Cardiac fibroblast (primary cell): ENCODE measurements around the gene PRAME.

Experiments
- DNase-seq, 2 donors: peaks; one replicate each; pipeline versions ENCODE4 v3.0.0 to v3.0.0-alpha.2; 2010; ENCODE audit warnings: low read depth in 2 of 2
- H3K4me3 ChIP-seq, 2 donors: replicated peaks in 1 of 2; 1 replicate in 1 of 2; 2 replicates in 1 of 2; pipeline ENCODE4 v1.5.1; 2011; ENCODE audit warnings: low read depth in 2 of 2, low read length in 2 of 2, mild to moderate bottlenecking in 2 of 2, moderate library complexity in 1 of 2
- TF ChIP-seq, protein P1 (sequence below): IDR thresholded peaks from one replicate; pipeline ENCODE4 v1.5.1; 2011; ENCODE audit warnings: low read depth, mild to moderate bottlenecking, low read length, inconsistent platforms

PRAME gene

DNA sequence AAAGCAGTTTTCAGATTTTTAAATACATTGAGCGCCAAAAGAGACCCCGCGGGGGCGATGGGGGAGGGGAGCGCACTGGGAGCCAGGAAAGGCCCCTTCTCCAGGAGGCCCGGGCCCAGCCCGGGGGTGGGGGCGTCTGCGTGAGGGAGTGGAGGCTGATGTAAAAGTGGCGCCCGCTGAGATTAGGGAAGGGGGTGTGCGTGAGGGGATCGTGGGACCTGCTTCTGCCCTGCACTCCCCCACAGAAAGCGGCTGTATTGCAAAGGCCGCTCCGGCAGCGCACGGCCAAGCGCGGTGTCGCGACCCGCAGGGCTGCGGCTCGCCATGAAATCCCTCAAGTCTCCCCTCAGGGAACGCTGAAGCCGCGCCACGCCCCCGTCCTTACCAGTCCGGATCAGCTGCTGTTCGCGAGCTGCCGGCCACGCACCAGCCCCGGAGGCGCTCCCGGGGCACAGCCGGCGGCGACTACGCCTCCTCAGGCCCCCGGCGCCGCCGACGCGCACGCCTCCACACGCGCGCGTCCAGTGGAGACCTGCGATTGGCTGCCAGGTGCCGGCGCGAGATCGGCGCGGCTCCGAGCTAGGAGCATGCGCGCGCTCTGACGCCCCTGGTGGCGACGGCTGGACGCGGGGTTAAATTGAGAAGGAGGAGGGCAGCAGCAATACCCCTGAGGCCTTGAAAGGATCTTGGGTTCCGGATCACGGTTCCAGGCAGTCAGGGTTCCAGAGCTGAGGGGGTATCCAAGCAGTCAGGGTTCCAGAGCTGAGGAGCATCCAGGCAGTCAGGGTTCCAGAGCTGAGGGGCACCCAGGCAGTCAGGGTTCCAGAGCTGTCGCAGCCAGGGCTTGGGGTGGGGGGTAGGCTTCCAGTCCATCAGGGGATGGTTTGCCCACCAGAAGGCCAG, 50.5 kb downstream of the PRAME start, which contains the start of gene ZNF280B:
TSS of gene ZNF280B (minus strand) at position 469 of the 903 bp plus-strand sequence. CDS start 19,344 bp downstream, outside the sequence.
- peak within 1 kb of the TSS; percentile 80 to 83 for H3K4me3 ChIP-seq
- DNase-seq: peak; percentile 83 to 85
- TF ChIP-seq, protein P1, sequence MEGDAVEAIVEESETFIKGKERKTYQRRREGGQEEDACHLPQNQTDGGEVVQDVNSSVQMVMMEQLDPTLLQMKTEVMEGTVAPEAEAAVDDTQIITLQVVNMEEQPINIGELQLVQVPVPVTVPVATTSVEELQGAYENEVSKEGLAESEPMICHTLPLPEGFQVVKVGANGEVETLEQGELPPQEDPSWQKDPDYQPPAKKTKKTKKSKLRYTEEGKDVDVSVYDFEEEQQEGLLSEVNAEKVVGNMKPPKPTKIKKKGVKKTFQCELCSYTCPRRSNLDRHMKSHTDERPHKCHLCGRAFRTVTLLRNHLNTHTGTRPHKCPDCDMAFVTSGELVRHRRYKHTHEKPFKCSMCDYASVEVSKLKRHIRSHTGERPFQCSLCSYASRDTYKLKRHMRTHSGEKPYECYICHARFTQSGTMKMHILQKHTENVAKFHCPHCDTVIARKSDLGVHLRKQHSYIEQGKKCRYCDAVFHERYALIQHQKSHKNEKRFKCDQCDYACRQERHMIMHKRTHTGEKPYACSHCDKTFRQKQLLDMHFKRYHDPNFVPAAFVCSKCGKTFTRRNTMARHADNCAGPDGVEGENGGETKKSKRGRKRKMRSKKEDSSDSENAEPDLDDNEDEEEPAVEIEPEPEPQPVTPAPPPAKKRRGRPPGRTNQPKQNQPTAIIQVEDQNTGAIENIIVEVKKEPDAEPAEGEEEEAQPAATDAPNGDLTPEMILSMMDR: peak; percentile 75

DNA sequence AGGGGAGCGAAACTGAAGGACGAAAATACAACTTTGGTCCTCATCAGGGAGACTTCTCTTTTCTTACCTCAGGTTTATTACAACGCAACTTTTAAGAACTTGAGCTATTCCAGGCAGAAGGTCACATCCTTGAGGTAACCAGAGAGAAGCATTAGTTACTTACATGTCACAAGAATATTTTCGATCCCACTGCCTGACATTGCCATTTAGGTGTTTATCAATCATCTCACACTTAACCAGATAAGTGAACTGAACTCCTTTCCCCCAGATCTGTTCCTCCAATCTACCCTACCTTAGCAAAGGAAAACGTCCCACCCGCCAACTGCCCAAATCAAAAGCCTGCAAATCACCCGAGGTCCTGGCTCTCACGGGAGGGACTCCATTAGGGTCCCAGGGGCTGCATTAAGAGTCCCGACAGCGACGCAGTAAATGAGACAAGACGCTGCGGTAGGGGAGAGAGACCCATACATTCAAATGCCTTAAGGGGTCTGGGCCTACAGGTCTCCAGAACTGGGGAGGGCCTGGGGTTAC, 51.3 kb downstream of the PRAME start:
- H3K4me3 ChIP-seq: peak overlapping the region; percentile 80 to 83
- peak in 1 of 2 donors; percentile 1 for DNase-seq
- TF ChIP-seq, protein P1: no peak

DNA sequence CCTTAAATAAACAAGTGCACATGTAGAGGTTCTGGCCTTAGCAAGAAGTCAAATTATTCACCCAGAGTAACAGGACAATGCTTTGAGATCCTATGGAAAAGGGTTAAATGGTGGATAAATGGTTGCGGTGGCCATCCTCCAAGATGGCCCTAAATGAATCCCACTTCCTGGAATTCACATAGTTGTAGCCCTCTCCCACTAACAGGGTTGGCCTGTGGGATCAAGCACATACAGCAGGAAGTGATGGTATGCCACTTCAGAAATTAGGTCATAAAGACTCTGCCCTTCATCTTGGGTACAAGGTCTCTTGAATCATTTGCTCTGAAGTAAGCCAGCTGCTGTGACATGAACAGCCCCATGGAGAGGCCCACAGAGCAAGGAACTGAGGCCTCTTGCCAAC, 52.3 kb downstream of the PRAME start:
- no peak overlapping the region for H3K4me3 ChIP-seq
- DNase-seq: no peak
- TF ChIP-seq, protein P1: no peak

DNA sequence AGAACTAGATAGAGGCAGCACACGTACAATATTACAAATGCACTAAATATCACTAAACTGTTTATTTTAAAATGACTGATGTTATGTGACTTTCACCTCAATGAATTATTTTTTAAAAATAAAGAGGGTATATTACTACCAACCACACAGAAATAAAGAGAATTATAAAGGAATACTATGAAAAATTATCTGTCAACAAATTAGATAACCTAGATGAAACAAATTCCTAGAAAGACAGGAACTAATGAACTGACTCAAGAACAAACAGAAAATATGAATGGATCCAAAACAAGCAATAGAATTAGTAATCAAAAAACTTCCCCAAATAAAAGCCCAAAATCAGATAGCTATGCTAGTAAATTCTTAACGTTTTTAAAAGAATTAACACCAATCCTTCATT, 60.8 kb downstream of the PRAME start:
- DNase-seq: no peak
- no peak overlapping the region for H3K4me3 ChIP-seq
- TF ChIP-seq, protein P1: no peak
